ENCODE measurements around the gene CARM1. TPM values are rescaled to one million over a fixed set of nuclear protein-coding genes. Genes with fewer than 3 reads are reported as not detected.
A peak's percentile ranks its signal among the peaks of the same experiment; 100 is the strongest.

The CARM1 gene
- total RNA-seq, 2 donors from 2014 or later: 15.3 to 19.8 TPM

DNA sequence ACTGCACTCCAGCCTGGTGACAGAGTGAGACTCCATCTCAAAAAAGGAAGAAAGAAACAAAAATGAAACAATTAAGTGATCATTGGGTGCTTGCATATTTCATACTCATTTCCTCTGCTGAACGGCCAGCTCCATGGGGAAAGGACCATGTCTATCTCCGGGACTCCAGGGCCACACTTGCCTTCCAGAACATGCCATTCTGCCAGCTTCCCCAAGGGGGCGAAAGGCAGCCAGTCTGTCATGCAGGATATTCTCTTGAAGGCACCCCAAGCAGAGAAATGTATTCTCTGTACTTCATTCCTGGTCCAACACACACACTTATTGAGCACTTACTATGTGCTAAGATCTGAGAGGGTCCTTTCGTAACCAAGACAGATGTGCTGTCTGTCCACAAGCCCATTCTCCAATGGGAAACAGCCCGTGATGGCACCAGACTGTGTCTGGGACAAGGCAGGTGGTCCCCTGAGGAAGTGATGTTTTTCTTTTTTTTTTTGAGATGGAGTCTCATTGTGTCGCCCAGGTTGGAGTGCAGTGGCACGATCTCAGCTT, 10.2 kb upstream of the CARM1 start:
- TF ChIP-seq, protein P1, sequence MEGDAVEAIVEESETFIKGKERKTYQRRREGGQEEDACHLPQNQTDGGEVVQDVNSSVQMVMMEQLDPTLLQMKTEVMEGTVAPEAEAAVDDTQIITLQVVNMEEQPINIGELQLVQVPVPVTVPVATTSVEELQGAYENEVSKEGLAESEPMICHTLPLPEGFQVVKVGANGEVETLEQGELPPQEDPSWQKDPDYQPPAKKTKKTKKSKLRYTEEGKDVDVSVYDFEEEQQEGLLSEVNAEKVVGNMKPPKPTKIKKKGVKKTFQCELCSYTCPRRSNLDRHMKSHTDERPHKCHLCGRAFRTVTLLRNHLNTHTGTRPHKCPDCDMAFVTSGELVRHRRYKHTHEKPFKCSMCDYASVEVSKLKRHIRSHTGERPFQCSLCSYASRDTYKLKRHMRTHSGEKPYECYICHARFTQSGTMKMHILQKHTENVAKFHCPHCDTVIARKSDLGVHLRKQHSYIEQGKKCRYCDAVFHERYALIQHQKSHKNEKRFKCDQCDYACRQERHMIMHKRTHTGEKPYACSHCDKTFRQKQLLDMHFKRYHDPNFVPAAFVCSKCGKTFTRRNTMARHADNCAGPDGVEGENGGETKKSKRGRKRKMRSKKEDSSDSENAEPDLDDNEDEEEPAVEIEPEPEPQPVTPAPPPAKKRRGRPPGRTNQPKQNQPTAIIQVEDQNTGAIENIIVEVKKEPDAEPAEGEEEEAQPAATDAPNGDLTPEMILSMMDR (IDR thresholded peaks at IDR 0.05): peak in 1 of 2 donors; percentile 30
- DNase-seq (ENCODE audit: low spot score): no peak
- Histone ChIP-seq H3K9me3 (no peaks in the 10 kb centered on the region), H3K27me3 (no peaks in the 10 kb centered on the region), H3K36me3 (no peaks in the 10 kb centered on the region), H3K4me1 (peaks cover 0 to 8% of the 10 kb centered on the region in 2 donors), H3K4me3 (no peak overlapping the region), H3K27ac (no peak overlapping the region)

DNA sequence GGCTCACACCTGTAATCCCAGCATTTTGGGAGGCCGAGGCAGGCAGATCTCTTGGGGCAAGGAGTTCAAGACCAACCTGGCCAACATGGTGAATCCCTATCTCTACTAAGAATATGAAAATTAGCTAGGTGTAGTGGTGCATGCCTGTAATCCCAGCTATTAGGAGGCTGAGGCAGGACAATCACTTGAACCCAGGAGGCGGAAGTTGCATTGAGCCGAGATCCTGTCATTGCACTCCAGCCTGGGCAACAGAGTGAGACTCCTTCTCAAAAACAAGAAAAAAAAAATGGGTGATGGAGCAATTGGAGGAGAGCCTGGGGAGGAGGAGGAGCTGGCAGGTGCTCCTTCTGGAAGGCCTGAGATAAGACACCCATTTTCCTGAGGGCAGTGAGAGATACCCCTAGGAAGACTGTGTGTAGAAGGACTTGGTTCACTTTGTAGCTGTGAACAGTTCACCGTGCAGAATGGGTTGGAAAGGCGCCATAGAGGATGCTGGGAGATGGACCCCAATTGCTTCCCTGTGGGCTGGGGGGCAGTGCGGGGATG, 8.7 kb upstream of the CARM1 start:
- Histone ChIP-seq H3K27ac (no peak overlapping the region), H3K9me3 (no peaks in the 10 kb centered on the region), H3K4me1 (peaks cover 0 to 8% of the 10 kb centered on the region in 2 donors), H3K27me3 (no peaks in the 10 kb centered on the region), H3K4me3 (no peak overlapping the region), H3K36me3 (no peaks in the 10 kb centered on the region)
- TF ChIP-seq, protein P1 (IDR thresholded peaks at IDR 0.05): no peak
- no peak for DNase-seq (ENCODE audit: low spot score)

DNA sequence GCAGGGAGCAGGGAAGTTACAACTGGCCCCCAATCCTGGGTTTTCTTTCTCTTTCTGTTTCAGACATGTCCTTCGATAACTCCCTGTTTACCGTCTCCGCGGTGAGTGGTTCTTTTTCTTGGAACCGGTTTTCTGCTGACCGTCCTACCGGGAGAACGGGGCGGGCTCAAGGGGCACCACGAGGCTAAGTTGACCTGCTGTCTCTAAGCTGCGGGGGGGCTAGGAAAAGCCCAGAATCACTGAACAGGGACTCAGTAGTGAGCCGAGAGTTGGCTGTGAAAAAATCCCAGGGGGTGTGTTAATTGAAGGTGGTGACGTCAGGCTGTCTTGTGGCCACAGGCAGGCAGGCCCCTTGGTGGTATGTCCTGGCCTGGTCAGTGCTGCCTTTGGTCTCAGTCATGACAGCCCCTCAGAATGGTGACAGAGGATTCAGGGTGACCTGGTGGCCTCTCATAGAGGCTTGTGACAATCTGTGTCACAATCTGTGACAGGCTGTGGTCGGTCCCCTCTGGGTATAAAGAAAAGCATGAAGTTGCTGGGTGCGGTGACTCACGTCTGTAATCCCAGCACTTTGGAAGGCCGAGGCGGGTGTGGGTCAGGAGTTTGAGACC, 8.1 kb upstream of the CARM1 start:
- Histone ChIP-seq H3K4me3 (no peak overlapping the region), H3K27ac (no peak overlapping the region), H3K27me3 (no peaks in the 10 kb centered on the region)

DNA sequence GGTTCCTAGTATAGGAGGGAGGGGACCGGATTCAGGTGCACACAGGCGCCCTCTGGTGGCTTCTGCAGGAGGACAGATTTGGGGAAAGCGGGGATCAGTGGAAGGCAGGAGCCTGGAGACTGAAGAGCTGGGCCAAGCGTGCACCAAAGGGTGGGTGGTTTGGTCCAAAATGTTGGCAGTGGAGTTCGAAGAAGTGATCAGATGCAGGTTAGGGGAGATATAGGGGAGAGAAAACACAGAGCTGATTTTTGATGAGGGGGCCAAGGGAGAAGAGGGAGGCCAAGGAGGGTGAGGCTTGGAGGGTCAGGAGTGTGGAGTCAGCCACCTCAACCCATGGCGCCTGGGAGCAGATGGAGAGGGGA, 6.8 kb upstream of the CARM1 start:
- TF ChIP-seq, protein P1 (IDR thresholded peaks at IDR 0.05): peak; percentile 72 to 88
- no peak overlapping the region for H3K27ac ChIP-seq

More for the DNA sequence above, 8.1 kb upstream of the CARM1 start:
- TF ChIP-seq, protein P1 (IDR thresholded peaks at IDR 0.05): no peak
- no peaks in the 10 kb centered on the region for H3K9me3 ChIP-seq
- no peaks in the 10 kb centered on the region for H3K36me3 ChIP-seq
- no peak for DNase-seq (ENCODE audit: low spot score)
- peaks cover 0 to 8% of the 10 kb centered on the region in 2 donors for H3K4me1 ChIP-seq

DNA sequence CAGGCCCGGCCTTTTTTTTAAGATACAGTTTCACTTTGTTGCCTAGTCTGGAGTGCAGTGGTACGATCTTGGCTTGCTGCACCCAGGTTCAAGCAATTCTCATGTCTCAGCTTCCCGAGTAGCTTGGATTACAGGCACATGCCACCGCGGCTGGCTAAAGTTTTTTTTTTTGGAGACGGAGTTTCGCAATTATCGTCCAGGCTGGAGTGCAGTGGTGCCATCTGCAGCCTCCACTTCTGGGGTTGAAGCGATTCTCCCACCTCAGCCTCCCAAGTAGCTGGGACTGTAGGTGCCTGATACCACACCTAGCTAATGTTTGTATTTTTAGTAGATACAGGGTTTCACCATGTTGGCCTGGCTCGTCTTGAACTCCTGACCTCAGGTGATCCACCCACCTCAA, 4.9 kb upstream of the CARM1 start:
- no peaks in the 10 kb centered on the region for H3K36me3 ChIP-seq
- TF ChIP-seq, protein P1 (IDR thresholded peaks at IDR 0.05): no peak
- H3K27me3 ChIP-seq: no peaks in the 10 kb centered on the region
- no peaks in the 10 kb centered on the region for H3K9me3 ChIP-seq
- H3K27ac ChIP-seq: no peak overlapping the region
- peaks cover 0 to 14% of the 10 kb centered on the region in 2 donors for H3K4me1 ChIP-seq
- no peak for DNase-seq (ENCODE audit: low spot score)
- no peak overlapping the region for H3K4me3 ChIP-seq

More for the DNA sequence above, 6.8 kb upstream of the CARM1 start:
- no peaks in the 10 kb centered on the region for H3K9me3 ChIP-seq
- H3K36me3 ChIP-seq: no peaks in the 10 kb centered on the region
- H3K4me1 ChIP-seq: peaks cover 0 to 8% of the 10 kb centered on the region in 2 donors
- H3K27me3 ChIP-seq: no peaks in the 10 kb centered on the region
- H3K4me3 ChIP-seq: peak overlapping the region in 1 of 2 donors; percentile 16
- peak; percentile 80 for DNase-seq (ENCODE audit: low spot score)
